HG03066 (cell line): ENCODE data around the gene PRKCB.
"Not testable (repeated sequence)": the region's sequence is repeated elsewhere in the genome, so short reads cannot be mapped to it uniquely, and the experiment has no call there.

ENCODE experiments used
- ATAC-seq: cut with Tn5 transposase; IDR thresholded peaks from one replicate; pipeline ENCODE4 v1.9.1; 2021; ENCODE audit warnings: low read depth; ENCODE audit not compliant: unreplicated experiment

PRKCB gene

GRCh38 chr16:24073321-24073720 lies 237.5 kb downstream of the PRKCB start:
- ATAC-seq = no peak

GRCh38 chr16:24074574-24074973 lies 238.8 kb downstream of the PRKCB start:
- ATAC-seq = no peak

- no peak for ATAC-seq
Measured at GRCh38 chr16:24075302-24075701, 239.5 kb downstream of the PRKCB start.

- ATAC-seq = peak; percentile 47
Measured at GRCh38 chr16:24075931-24076716, 240.3 kb downstream of the PRKCB start.

- no peak for ATAC-seq
Measured at GRCh38 chr16:24077292-24077691, 241.5 kb downstream of the PRKCB start.

- ATAC-seq = no peak
Measured at GRCh38 chr16:24077966-24078365, 242.2 kb downstream of the PRKCB start.

GRCh38 chr16:24085666-24086065 lies 249.9 kb downstream of the PRKCB start:
- ATAC-seq = no peak

GRCh38 chr16:24087891-24088410 lies 252.2 kb downstream of the PRKCB start:
- ATAC-seq = no peak

- no peak for ATAC-seq
Measured at GRCh38 chr16:24088767-24089166, 253.0 kb downstream of the PRKCB start.

GRCh38 chr16:24091125-24091524 lies 255.3 kb downstream of the PRKCB start:
- ATAC-seq = no peak

- ATAC-seq = no peak
Measured at GRCh38 chr16:24093049-24093448, 257.3 kb downstream of the PRKCB start.

- ATAC-seq = no peak
Measured at GRCh38 chr16:24094660-24095059, 258.9 kb downstream of the PRKCB start.

- no peak for ATAC-seq
Measured at GRCh38 chr16:24098896-24099295, 263.1 kb downstream of the PRKCB start.

GRCh38 chr16:24101431-24101830 lies 265.6 kb downstream of the PRKCB start:
- ATAC-seq = no peak

- ATAC-seq = no peak
Measured at GRCh38 chr16:24102209-24102660, 266.5 kb downstream of the PRKCB start.

GRCh38 chr16:24105471-24105870 lies 269.7 kb downstream of the PRKCB start:
- not testable (repeated sequence) for ATAC-seq

- ATAC-seq = not testable (repeated sequence)
Measured at GRCh38 chr16:24108090-24108489, 272.3 kb downstream of the PRKCB start.

- no peak for ATAC-seq
Measured at GRCh38 chr16:24111724-24112302, 276.0 kb downstream of the PRKCB start.

GRCh38 chr16:24113115-24113745 lies 277.4 kb downstream of the PRKCB start:
- no peak for ATAC-seq

- ATAC-seq = no peak
Measured at GRCh38 chr16:24114876-24115275, 279.1 kb downstream of the PRKCB start.

- no peak for ATAC-seq
Measured at GRCh38 chr16:24116046-24116776, 280.4 kb downstream of the PRKCB start.
